ENCODE results near the gene NKD2. TPM values are rescaled to one million over a fixed set of nuclear protein-coding genes. Genes with fewer than 3 reads are reported as not detected.
"Not testable (repeated sequence)": the region's sequence is repeated elsewhere in the genome, so short reads cannot be mapped to it uniquely, and the experiment has no call there.

Gene NKD2
- total RNA-seq, 1 donor from 2014 or later: 0.41 TPM

DNA sequence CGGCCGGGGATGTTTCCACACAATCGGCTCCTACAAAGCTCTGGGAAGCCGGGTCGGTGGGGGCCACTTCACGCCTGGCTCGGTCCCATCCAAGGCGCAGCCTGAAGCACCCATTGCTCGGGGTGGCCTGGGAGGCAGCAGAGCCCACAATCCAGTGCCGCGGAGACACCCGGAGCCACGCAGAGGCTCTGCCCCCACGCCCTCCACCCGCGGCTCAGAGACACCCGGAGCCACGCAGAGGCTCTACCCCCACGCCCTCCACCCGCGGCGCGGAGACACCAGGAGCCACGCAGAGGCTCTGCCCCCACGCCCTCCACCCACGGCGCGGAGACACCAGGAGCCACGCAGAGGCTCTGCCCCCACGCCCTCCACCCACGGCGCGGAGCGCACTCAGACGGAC is 71.4 kb downstream of the NKD2 start:
- DNase-seq (ENCODE audit: low read depth) (no peak), FAIRE-seq (no peak)
- H3K9me3 Mint-ChIP-seq (ENCODE audit: unreplicated experiment): no peaks in the 10 kb centered on the region
- Histone ChIP-seq H3K36me3 (ENCODE audit: insufficient read depth, low read length) (no peaks in the 10 kb centered on the region), H3K4me3 (ENCODE audit: insufficient read depth, low read depth, low read length) (no peak overlapping the region), H4K20me1 (ENCODE audit: insufficient read depth, low read length) (no peaks in the 10 kb centered on the region), H3K9me3 (ENCODE audit: insufficient read depth, low read depth, low read length) (no peaks in the 10 kb centered on the region), H3K9ac (ENCODE audit: low read length) (no peak overlapping the region), H3K4me2 (ENCODE audit: low read length) (no peak overlapping the region), H2AFZ (ENCODE audit: low read depth, low read length) (no peak overlapping the region), H3K27me3 (ENCODE audit: insufficient read depth, low read length) (no peaks in the 10 kb centered on the region), H3K79me2 (ENCODE audit: insufficient read depth, low read length) (no peaks in the 10 kb centered on the region), H3K4me1 (ENCODE audit: insufficient read depth, low read length) (no peaks in the 10 kb centered on the region), H3K27ac (ENCODE audit: low read depth, low read length) (no peak overlapping the region)
- H3K27me3 Mint-ChIP-seq (ENCODE audit: low read depth, unreplicated experiment): no peaks in the 10 kb centered on the region
- no peak overlapping the region for H3K27ac Mint-ChIP-seq (ENCODE audit: unreplicated experiment)
- peaks cover 4% of the 10 kb centered on the region for H3K36me3 Mint-ChIP-seq (ENCODE audit: low read depth, unreplicated experiment)
- peaks cover 2% of the 10 kb centered on the region for H3K4me1 Mint-ChIP-seq (ENCODE audit: low read depth, unreplicated experiment)
- TF ChIP-seq, protein P1, sequence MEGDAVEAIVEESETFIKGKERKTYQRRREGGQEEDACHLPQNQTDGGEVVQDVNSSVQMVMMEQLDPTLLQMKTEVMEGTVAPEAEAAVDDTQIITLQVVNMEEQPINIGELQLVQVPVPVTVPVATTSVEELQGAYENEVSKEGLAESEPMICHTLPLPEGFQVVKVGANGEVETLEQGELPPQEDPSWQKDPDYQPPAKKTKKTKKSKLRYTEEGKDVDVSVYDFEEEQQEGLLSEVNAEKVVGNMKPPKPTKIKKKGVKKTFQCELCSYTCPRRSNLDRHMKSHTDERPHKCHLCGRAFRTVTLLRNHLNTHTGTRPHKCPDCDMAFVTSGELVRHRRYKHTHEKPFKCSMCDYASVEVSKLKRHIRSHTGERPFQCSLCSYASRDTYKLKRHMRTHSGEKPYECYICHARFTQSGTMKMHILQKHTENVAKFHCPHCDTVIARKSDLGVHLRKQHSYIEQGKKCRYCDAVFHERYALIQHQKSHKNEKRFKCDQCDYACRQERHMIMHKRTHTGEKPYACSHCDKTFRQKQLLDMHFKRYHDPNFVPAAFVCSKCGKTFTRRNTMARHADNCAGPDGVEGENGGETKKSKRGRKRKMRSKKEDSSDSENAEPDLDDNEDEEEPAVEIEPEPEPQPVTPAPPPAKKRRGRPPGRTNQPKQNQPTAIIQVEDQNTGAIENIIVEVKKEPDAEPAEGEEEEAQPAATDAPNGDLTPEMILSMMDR (IDR thresholded peaks at IDR 0.05; ENCODE audit: insufficient read depth, low read depth, low read length): no peak
- TF ChIP-seq EZH2 (IDR thresholded peaks at IDR 0.05; ENCODE audit: insufficient read depth, low read length): no peak
- no peak overlapping the region for H3K4me3 Mint-ChIP-seq (ENCODE audit: unreplicated experiment)

DNA sequence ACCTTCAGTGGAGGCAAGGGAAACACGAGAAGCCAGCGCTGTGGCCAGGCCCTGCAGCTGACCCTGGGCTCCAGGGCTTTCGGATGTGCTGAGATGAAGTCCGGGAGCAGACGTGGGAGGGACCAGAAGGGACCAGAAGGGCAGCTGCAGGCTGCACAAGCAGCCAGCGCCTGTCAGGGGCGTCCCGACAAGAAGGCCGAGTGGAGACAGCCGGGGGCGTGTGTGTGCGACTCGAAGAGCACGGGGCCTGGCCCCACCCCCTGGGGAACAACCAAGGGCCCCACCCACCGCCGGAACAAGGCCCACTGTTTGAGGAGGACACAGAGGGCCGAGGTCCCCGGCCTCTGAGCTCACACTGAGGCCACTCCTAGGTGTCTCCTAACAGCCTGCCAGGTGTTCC is 71.8 kb downstream of the NKD2 start:
- TF ChIP-seq, protein P1 (IDR thresholded peaks at IDR 0.05; ENCODE audit: insufficient read depth, low read depth, low read length): no peak
- TF ChIP-seq EZH2 (IDR thresholded peaks at IDR 0.05; ENCODE audit: insufficient read depth, low read length): no peak
- H3K27me3 Mint-ChIP-seq (ENCODE audit: low read depth, unreplicated experiment): no peaks in the 10 kb centered on the region
- no peak overlapping the region for H3K4me3 Mint-ChIP-seq (ENCODE audit: unreplicated experiment)
- FAIRE-seq (no peak), DNase-seq (ENCODE audit: low read depth) (no peak)
- no peak overlapping the region for H3K4me2 ChIP-seq (ENCODE audit: low read length)
- no peaks in the 10 kb centered on the region for H3K9me3 Mint-ChIP-seq (ENCODE audit: unreplicated experiment)
- H3K4me3 ChIP-seq (ENCODE audit: insufficient read depth, low read depth, low read length): no peak overlapping the region
- H3K36me3 ChIP-seq (ENCODE audit: insufficient read depth, low read length): no peaks in the 10 kb centered on the region
- no peaks in the 10 kb centered on the region for H3K9me3 ChIP-seq (ENCODE audit: insufficient read depth, low read depth, low read length)
- H3K36me3 Mint-ChIP-seq (ENCODE audit: low read depth, unreplicated experiment): peaks cover 4% of the 10 kb centered on the region
- H3K9ac ChIP-seq (ENCODE audit: low read length): no peak overlapping the region
- no peak overlapping the region for H3K27ac ChIP-seq (ENCODE audit: low read depth, low read length)
- H4K20me1 ChIP-seq (ENCODE audit: insufficient read depth, low read length): no peaks in the 10 kb centered on the region
- no peaks in the 10 kb centered on the region for H3K27me3 ChIP-seq (ENCODE audit: insufficient read depth, low read length)
- H2AFZ ChIP-seq (ENCODE audit: low read depth, low read length): no peak overlapping the region
- H3K27ac Mint-ChIP-seq (ENCODE audit: unreplicated experiment): no peak overlapping the region
- peaks cover 2% of the 10 kb centered on the region for H3K4me1 Mint-ChIP-seq (ENCODE audit: low read depth, unreplicated experiment)
- H3K4me1 ChIP-seq (ENCODE audit: insufficient read depth, low read length): no peaks in the 10 kb centered on the region
- H3K79me2 ChIP-seq (ENCODE audit: insufficient read depth, low read length): no peaks in the 10 kb centered on the region

DNA sequence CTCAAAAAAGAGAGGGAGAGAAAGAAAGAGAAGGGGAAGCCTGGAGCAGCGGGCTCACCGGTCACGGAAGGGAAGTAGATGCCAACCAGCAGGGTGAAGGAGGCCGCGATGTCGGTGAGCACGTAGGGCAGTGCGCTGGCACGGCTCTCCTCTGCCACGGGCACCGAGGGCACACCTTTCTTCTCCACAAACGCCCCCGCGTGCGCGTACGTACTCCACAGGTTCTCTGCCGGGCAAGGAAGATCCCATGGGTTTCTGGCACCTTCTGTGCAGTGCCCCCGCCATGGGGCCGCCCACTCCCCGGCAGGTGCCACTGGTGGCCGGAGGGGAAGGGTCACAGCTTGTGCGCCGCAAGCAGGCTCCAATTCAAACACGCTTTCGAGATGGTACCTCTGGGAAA is 72.9 kb downstream of the NKD2 start:
- no peaks in the 10 kb centered on the region for H3K9me3 ChIP-seq (ENCODE audit: insufficient read depth, low read depth, low read length)

DNA sequence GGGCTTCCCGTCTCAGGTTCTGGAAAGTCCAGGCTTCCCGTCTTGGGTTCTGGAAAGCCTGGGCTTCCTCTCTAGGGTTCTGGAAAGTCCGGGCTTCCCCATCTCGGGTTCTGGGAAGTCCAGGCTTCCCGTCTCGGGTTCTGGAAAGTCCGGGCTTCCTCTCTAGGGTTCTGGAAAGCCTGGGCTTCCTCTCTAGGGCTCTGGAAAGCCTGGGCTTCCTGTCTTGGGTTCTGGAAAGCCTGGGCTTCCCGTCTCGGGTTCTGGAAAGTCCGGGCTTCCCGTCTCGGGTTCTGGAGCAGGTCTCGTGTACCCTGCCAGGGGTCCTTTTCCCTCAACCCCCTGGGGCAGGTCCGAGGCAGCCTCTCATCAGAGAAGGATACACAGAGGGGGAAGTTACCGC is 74.4 kb downstream of the NKD2 start:
- not testable (repeated sequence) for H3K27ac Mint-ChIP-seq (ENCODE audit: unreplicated experiment); H3K9me3 Mint-ChIP-seq (ENCODE audit: unreplicated experiment); H3K79me2 ChIP-seq (ENCODE audit: insufficient read depth, low read length); H3K27ac ChIP-seq (ENCODE audit: low read depth, low read length); DNase-seq (ENCODE audit: low read depth); H3K4me2 ChIP-seq (ENCODE audit: low read length); H3K36me3 Mint-ChIP-seq (ENCODE audit: low read depth, unreplicated experiment); H3K9me3 ChIP-seq (ENCODE audit: insufficient read depth, low read depth, low read length); H3K4me3 ChIP-seq (ENCODE audit: insufficient read depth, low read depth, low read length); H3K9ac ChIP-seq (ENCODE audit: low read length); H3K4me3 Mint-ChIP-seq (ENCODE audit: unreplicated experiment); H3K4me1 Mint-ChIP-seq (ENCODE audit: low read depth, unreplicated experiment); H3K4me1 ChIP-seq (ENCODE audit: insufficient read depth, low read length); H3K27me3 Mint-ChIP-seq (ENCODE audit: low read depth, unreplicated experiment); H4K20me1 ChIP-seq (ENCODE audit: insufficient read depth, low read length); H3K27me3 ChIP-seq (ENCODE audit: insufficient read depth, low read length); H3K36me3 ChIP-seq (ENCODE audit: insufficient read depth, low read length); H2AFZ ChIP-seq (ENCODE audit: low read depth, low read length); FAIRE-seq

More for the DNA sequence above, 72.9 kb downstream of the NKD2 start:
- FAIRE-seq (no peak), DNase-seq (ENCODE audit: low read depth) (no peak)
- Histone ChIP-seq H3K79me2 (ENCODE audit: insufficient read depth, low read length) (no peaks in the 10 kb centered on the region), H3K27ac (ENCODE audit: low read depth, low read length) (no peak overlapping the region), H3K4me1 (ENCODE audit: insufficient read depth, low read length) (no peaks in the 10 kb centered on the region), H3K9ac (ENCODE audit: low read length) (no peak overlapping the region), H3K4me2 (ENCODE audit: low read length) (no peak overlapping the region), H4K20me1 (ENCODE audit: insufficient read depth, low read length) (no peaks in the 10 kb centered on the region), H2AFZ (ENCODE audit: low read depth, low read length) (no peak overlapping the region), H3K4me3 (ENCODE audit: insufficient read depth, low read depth, low read length) (no peak overlapping the region), H3K36me3 (ENCODE audit: insufficient read depth, low read length) (no peaks in the 10 kb centered on the region), H3K27me3 (ENCODE audit: insufficient read depth, low read length) (no peaks in the 10 kb centered on the region)
- Mint-ChIP-seq H3K36me3 (ENCODE audit: low read depth, unreplicated experiment) (peaks cover 8% of the 10 kb centered on the region), H3K4me1 (ENCODE audit: low read depth, unreplicated experiment) (peaks cover 2% of the 10 kb centered on the region), H3K27ac (ENCODE audit: unreplicated experiment) (no peak overlapping the region), H3K4me3 (ENCODE audit: unreplicated experiment) (no peak overlapping the region), H3K27me3 (ENCODE audit: low read depth, unreplicated experiment) (no peaks in the 10 kb centered on the region), H3K9me3 (ENCODE audit: unreplicated experiment) (no peaks in the 10 kb centered on the region)
- TF ChIP-seq, protein P1 (IDR thresholded peaks at IDR 0.05; ENCODE audit: insufficient read depth, low read depth, low read length): no peak
- no peak for TF ChIP-seq EZH2 (IDR thresholded peaks at IDR 0.05; ENCODE audit: insufficient read depth, low read length)

Data from astrocyte (in vitro differentiated cells and primary cell).